Measurements from ENCODE around the gene KCNIP3.
"Not testable (repeated sequence)": the region's sequence is repeated elsewhere in the genome, so short reads cannot be mapped to it uniquely, and the experiment has no call there.

KCNIP3 gene

GRCh38 chr2:95349568-95350322 lies 52.6 kb downstream of the KCNIP3 start:
- DNase-seq: no peak

GRCh38 chr2:95350368-95350767 lies 53.2 kb downstream of the KCNIP3 start:
- no peak for DNase-seq

- DNase-seq: no peak
These were observed 53.8 kb downstream of the KCNIP3 start for GRCh38 chr2:95350774-95351597.

DNA sequence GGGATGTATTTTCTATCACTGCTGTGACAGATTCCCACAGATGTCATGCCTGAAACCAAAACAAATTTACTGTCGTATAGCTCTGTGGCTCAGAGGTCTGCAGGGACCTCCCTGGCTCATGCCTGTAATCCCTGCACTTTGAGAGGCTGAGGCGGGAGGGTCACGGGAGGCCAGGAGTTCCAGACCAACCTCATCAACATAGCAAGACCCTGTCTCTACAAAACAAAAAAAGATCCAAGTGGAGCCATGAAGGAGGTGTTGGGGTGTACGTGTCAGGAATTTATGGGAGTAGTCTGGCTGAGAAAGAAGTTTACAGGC lies 54.4 kb downstream of the KCNIP3 start:
- DNase-seq: no peak

DNA sequence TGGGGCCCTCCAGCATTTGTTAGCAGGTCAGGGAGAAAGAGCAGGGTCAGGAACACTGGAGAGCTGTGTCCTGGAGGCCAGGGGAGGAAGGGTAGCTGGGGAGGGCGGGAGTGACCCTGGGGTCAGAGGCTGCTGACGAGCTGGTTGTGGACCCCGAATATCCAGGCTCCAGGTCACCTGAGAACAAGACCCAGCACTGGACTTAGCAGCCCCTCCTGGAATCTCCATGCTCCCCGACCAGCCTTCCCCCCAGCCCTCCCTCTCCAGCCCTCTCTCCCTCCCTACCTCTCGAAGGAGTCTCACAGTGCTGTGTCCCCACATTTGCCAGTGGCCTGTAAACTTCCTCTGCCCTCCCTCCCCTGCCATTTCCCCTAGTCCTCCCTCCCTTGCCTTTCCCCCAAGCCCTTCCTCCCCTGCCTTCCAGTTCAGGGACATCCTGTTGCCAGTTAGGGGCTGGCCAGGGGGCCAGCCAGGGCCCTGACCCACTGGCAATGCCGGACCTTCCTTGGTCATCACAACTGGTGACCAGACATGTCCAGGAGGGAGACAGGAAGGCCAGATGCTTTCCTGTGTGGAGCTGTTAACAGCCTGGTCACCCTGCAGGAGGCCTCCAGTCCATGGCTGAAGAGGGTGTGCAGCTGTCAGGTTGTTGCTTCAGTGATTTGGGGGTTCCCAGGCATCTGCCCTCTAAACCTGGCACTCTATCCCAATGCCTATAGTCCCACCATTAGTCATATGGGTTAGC lies 55.3 kb downstream of the KCNIP3 start:
- DNase-seq: no peak

DNA sequence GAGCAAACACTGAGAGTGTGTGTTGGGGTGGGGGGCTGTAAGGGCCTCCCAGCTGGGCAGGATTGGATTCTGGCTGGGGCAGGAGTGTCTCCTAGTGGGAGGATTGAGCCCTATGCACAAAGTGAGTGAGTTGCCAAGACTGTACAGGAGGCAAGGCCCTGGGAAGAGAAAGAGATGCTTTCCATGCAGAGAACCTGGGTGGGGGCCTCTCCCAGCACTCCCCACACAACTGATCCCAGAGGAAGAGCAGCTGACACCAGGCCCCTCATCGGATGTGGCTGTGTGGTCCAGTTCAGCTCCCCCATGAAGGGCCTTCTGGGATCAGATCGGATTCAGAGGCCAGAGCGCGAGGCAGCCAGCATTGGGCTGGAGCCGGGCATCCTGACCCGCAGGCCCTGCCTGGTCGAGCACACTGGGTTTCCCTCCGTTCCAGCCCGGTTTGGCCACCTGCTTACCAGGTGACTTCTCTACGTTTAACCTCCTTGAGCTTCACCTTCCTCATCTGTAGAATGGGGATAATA lies 56.0 kb downstream of the KCNIP3 start:
- DNase-seq: no peak

GRCh38 chr2:95353613-95354468 lies 56.7 kb downstream of the KCNIP3 start:
- DNase-seq: no peak

DNA sequence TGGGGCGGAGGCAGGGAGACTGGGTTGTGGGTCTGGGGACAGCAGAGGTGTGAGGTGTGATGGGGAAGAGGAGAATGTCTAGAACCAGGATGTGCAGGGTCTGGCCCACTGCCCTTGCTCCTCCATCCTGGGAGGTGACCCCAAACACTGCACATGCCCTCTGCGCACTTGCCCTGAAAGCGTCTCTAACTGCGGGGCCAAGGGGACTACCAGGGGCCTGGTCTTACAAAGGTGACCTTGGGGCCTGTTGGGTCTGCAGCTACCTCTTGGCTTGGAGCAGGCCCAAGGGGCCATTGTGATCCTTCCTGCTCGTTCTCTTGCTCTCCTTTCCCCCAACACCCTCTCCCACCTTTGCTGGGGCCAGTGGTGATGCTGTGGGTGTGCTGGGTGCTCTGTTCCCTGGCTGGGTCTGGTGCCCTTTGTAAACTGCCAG lies 57.3 kb downstream of the KCNIP3 start:
- no peak for DNase-seq

- DNase-seq: no peak
These were observed 57.8 kb downstream of the KCNIP3 start for GRCh38 chr2:95354925-95355324.

- DNase-seq: not testable (repeated sequence)
These were observed 58.3 kb downstream of the KCNIP3 start for GRCh38 chr2:95355486-95355885.

DNA sequence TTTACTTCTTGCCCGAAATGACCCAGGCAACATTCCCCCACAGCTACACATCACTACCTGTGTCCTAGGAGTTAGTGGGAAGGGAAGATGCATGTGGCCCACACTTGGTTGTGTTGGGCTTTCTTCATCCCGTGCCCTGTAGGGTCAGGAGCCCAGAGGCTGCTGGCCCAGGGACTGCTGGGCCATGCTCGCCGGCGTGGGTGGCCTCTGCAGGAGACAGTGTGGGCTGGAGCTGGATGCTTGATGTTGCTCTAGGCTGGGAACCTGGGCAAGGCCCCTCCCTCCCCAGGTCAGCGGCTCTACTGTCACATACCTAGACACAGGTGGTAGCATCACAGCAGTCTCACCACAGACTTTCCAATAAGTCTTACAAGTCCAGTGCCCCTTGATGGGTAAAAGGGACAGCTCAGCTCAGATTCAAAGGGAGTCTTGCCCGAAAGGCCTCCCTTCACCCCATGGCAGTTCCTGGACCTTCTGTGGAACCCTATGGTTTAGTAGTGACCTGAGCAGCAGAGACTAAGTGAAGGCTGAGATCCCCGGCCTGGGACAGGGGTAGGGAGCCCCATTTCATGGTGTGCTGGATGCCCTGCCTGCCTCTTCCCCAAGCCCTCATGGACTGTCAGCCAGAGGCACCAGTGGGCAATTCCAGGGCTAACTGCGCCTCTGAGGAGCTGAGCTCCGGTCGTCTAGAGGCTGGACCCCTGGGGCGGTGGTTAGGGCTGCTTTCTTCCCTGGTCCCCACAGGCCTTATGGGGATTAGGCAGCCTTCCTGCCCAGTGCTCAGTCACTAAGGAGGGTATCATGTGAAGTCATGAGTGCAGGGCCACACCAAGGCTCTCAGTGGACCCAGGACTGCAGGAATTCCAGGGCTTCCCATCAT lies 59.9 kb downstream of the KCNIP3 start:
- DNase-seq: no peak

DNA sequence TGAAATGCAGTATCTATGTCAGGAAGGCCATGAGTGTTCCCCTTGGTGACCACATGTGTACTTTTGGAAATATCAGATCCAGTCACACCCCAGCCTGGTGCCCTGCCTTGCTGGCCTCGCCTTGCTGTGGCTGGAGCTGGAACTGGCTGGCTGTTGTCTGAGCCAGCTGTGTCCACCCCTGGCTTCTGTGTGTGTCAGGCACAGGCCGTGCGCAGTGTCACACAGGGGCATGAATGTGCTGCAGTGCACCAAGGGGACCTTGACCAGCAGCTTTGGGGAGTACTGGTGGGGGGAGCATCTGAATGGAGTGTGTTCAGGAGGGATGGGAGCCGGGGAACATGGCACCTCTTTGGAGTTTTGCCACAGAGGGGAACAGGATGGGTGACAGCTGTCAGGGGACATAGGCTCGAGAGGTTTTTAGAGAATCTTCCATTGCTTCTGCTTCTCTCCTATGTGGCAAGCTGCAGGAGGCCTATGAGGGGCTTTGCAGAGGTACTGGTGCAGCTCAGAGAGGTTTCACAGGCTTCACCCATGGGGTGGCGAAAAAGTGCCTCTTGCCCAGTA lies 60.7 kb downstream of the KCNIP3 start:
- DNase-seq: no peak

GRCh38 chr2:95359031-95359430 lies 61.9 kb downstream of the KCNIP3 start:
- DNase-seq: no peak

- no peak for DNase-seq
These were observed 62.4 kb downstream of the KCNIP3 start for GRCh38 chr2:95359501-95359930.

GRCh38 chr2:95361216-95361980 lies 64.3 kb downstream of the KCNIP3 start:
- no peak for DNase-seq

- no peak for DNase-seq
These were observed 65.3 kb downstream of the KCNIP3 start for GRCh38 chr2:95362486-95362885.

DNA sequence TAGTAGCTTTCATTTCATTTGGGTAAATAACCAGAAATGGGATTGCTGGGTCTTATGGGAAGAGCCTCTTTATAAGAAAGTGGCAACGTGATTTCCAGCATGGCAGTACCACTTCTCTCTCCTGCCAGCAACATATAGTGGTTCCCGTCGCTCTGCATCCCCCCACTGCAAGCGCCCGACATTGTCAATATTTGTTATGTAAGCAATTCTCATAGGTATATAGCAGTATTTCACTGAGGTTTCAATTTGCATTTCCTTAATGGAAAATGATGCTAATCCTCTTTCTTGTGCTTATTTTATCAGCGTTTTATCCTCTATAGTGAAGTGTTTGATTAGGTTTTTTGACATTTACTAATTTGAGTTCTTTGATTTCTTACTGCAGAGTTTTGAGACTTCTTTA lies 69.4 kb downstream of the KCNIP3 start:
- DNase-seq: no peak

GRCh38 chr2:95372216-95372829 lies 75.2 kb downstream of the KCNIP3 start:
- DNase-seq: no peak

DNA sequence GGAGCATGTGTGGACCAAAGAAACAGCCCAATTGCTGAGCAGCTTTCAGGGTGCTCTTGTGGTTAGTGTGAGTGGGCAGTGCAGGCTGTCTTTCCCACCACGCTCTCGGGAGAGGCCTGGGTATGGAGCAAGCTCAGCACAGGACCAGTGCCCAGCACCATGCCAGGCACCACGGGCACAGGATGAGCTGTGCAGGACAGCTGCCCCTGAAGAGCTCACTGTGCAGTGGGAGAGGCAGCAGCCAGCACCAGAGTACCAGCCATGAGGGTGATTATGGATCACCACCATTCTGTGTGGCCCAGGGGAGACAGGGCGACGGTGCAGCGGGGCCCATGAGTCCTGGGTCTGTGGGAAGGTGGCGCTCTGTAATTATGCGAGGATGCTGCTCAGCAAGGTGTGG lies 75.7 kb downstream of the KCNIP3 start:
- no peak for DNase-seq

DNA sequence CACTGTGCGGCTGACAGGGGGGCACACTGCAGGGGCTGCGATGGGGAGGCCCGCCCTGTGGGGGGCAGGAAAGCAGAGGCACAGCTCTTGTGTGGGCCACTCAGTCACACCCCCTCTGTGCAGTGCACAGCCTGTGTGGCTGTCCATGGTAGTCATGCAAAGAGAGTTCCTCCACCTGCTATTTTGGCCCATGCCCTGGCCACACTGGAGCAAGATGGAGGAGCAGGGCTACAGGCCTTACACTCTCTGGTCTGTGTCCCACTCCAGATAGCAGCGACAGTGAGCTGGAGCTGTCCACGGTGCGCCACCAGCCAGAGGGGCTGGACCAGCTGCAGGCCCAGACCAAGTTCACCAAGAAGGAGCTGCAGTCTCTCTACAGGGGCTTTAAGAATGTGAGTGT lies 76.9 kb downstream of the KCNIP3 start:
- no peak for DNase-seq
